ENCODE results near the gene SRSF5.
A peak's percentile ranks its signal among the peaks of the same experiment; 100 is the strongest.

SRSF5 gene

DNA sequence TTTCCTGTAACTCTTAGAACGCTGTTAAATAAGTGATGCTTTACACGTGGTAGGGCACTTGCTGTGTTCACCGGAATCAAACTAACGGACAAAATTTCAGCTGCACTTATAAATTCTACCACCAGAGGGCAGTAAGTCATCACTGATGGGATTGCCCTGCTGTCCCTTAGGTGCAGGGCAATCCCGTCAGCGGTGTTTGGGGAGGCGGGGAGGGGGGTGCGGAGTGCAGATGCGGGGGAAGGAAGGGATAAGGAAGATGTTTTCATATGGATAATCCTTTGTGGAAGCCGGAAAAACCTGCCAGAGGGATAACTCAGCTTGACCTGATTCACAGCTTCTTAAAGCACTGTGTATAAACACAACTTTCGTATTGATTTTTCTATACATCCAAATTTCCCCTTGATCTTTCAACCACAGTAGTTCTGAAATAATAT is 51.8 kb downstream of the SRSF5 start:
- peak; percentile 95 for ATAC-seq
- TF ChIP-seq TOX (CRISPR knock-in tag; IDR thresholded peaks at IDR 0.05; ENCODE audit: borderline replicate concordance) (no peak), CSDC2 (CRISPR knock-in tag; IDR thresholded peaks at IDR 0.05) (no peak), OSR1 (CRISPR knock-in tag; IDR thresholded peaks at IDR 0.05) (no peak), ZNF70 (CRISPR knock-in tag; IDR thresholded peaks at IDR 0.05) (no peak), ISL1 (CRISPR knock-in tag; IDR thresholded peaks at IDR 0.05) (no peak), ZFP3 (CRISPR knock-in tag; IDR thresholded peaks at IDR 0.05) (no peak)

GRCh38 chr14:69819607-69820006 is 52.7 kb downstream of the SRSF5 start:
- no peak for TF ChIP-seq GLIS3 (CRISPR knock-in tag; IDR thresholded peaks at IDR 0.05)
- TF ChIP-seq ZC3H10 (CRISPR knock-in tag; IDR thresholded peaks at IDR 0.05): no peak
- TF ChIP-seq ZNF8 (CRISPR knock-in tag; IDR thresholded peaks at IDR 0.05): no peak
- no peak for TF ChIP-seq TOX (CRISPR knock-in tag; IDR thresholded peaks at IDR 0.05; ENCODE audit: borderline replicate concordance)
- no peak for ATAC-seq

GRCh38 chr14:69820991-69821390 is 54.0 kb downstream of the SRSF5 start:
- ATAC-seq: no peak
- TF ChIP-seq RARB (CRISPR knock-in tag; IDR thresholded peaks at IDR 0.05) (no peak), ZNF8 (CRISPR knock-in tag; IDR thresholded peaks at IDR 0.05) (no peak)
